SK-N-SH treated with all-trans-retinoic acid at 6 μM for 48 hours (cell line): Measurements from ENCODE around the gene REEP1.
"Not testable (repeated sequence)": the region's sequence is repeated elsewhere in the genome, so short reads cannot be mapped to it uniquely, and the experiment has no call there.

Experiments used
- ATAC-seq: fragments of 200-7000 bp; cut with Tn5 transposase; 3 replicates; pipeline ENCODE4 v1.9.1; 2020; ENCODE audit warnings: mild to moderate bottlenecking, moderate library complexity
- ARNTL ChIP-seq: fragments of 450-650 bp; formaldehyde crosslinking; IDR thresholded peaks from 2 replicates; pipeline ENCODE4 v1.5.0; 2020; ENCODE audit warnings: low read depth, mild to moderate bottlenecking, moderate library complexity, borderline replicate concordance
- CREB5 ChIP-seq: fragments of 250-450 bp; sonication (Bioruptor Pico); IDR thresholded peaks from 2 replicates; pipeline ENCODE4 v1.5.1; 2020; ENCODE audit warnings: low read depth, mild to moderate bottlenecking, moderate library complexity
- CSDC2 ChIP-seq: fragments of 250-450 bp; sonication (Bioruptor Pico); IDR thresholded peaks from 2 replicates; pipeline ENCODE4 v1.5.0; 2020; ENCODE audit warnings: mild to moderate bottlenecking, moderate library complexity
- CSRNP3 ChIP-seq: fragments of 250-450 bp; sonication (Bioruptor Pico); IDR thresholded peaks from 2 replicates; pipeline ENCODE4 v1.5.1; 2021; ENCODE audit warnings: mild to moderate bottlenecking, moderate library complexity
- ESRRG ChIP-seq: fragments of 250-450 bp; sonication (Bioruptor Pico); IDR thresholded peaks from 2 replicates; pipeline ENCODE4 v1.6.1; 2021; ENCODE audit warnings: mild to moderate bottlenecking
- ISL1 ChIP-seq: fragments of 250-450 bp; sonication (Bioruptor Pico); IDR thresholded peaks from 2 replicates; pipeline ENCODE4 v2.1.2; 2022; ENCODE audit warnings: mild to moderate bottlenecking, moderate library complexity
- OSR1 ChIP-seq: fragments of 250-450 bp; sonication (Bioruptor Pico); IDR thresholded peaks from 2 replicates; pipeline ENCODE4 v1.8.0; 2022; ENCODE audit warnings: moderate library complexity, mild to moderate bottlenecking, inconsistent platforms
- PATZ1 ChIP-seq: fragments of 250-450 bp; sonication (Bioruptor Pico); IDR thresholded peaks from 2 replicates; pipeline ENCODE4 v1.8.0; 2020; ENCODE audit warnings: mild to moderate bottlenecking, moderate library complexity, borderline replicate concordance
- POU6F1 ChIP-seq: fragments of 250-450 bp; sonication (Bioruptor Pico); IDR thresholded peaks from 2 replicates; pipeline ENCODE4 v1.8.0; 2021; ENCODE audit warnings: low read depth, mild to moderate bottlenecking, moderate library complexity, borderline replicate concordance
- PPARA ChIP-seq: fragments of 250-450 bp; sonication (Bioruptor Pico); IDR thresholded peaks from 2 replicates; pipeline ENCODE4 v1.5.0; 2020; ENCODE audit warnings: mild to moderate bottlenecking, borderline replicate concordance
- RARB ChIP-seq: fragments of 250-450 bp; sonication (Bioruptor Pico); IDR thresholded peaks from 2 replicates; pipeline ENCODE4 v1.8.0; 2021; ENCODE audit warnings: mild to moderate bottlenecking, moderate library complexity
- TCF4 ChIP-seq: fragments of 250-450 bp; sonication (Bioruptor Pico); IDR thresholded peaks from 2 replicates; pipeline ENCODE4 v1.8.0; 2021; ENCODE audit warnings: mild to moderate bottlenecking, moderate library complexity, borderline replicate concordance
- TOX ChIP-seq: fragments of 250-450 bp; sonication (Bioruptor Pico); IDR thresholded peaks from 2 replicates; pipeline ENCODE4 v1.8.0; 2021; ENCODE audit warnings: mild to moderate bottlenecking, moderate library complexity, borderline replicate concordance
- TSHZ2 ChIP-seq: fragments of 250-450 bp; sonication (Bioruptor Pico); IDR thresholded peaks from 2 replicates; pipeline ENCODE4 v1.5.0; 2020; ENCODE audit warnings: mild to moderate bottlenecking, moderate library complexity
- ZC3H10 ChIP-seq: fragments of 250-450 bp; sonication (Bioruptor Pico); IDR thresholded peaks from 2 replicates; pipeline ENCODE4 v1.5.1; 2021; ENCODE audit warnings: mild to moderate bottlenecking, moderate library complexity
- ZFP3 ChIP-seq: fragments of 250-450 bp; sonication (Bioruptor Pico); IDR thresholded peaks from 2 replicates; pipeline ENCODE4 v1.5.0; 2020; ENCODE audit warnings: mild to moderate bottlenecking, moderate library complexity
- ZFP30 ChIP-seq: fragments of 450-650 bp; formaldehyde crosslinking; IDR thresholded peaks from 2 replicates; pipeline ENCODE4 v1.5.0; 2022; ENCODE audit warnings: mild to moderate bottlenecking, moderate library complexity
- ZNF565 ChIP-seq: fragments of 450-650 bp; formaldehyde crosslinking; conservative IDR thresholded peaks from 2 replicates; pipeline ENCODE4 v1.5.0; 2020; ENCODE audit warnings: low read depth, mild to moderate bottlenecking, moderate library complexity
- ZNF70 ChIP-seq: fragments of 450-650 bp; formaldehyde crosslinking; IDR thresholded peaks from 2 replicates; pipeline ENCODE4 v1.5.0; 2020; ENCODE audit warnings: mild to moderate bottlenecking, moderate library complexity
- ZNF8 ChIP-seq: fragments of 450-650 bp; formaldehyde crosslinking; IDR thresholded peaks from 2 replicates; pipeline ENCODE4 v1.5.0; 2020; ENCODE audit warnings: mild to moderate bottlenecking, moderate library complexity

The REEP1 gene

GRCh38 chr2:86229221-86229620 is 108.2 kb downstream of the REEP1 start:
- ATAC-seq, result no peak
- TF ChIP-seq TOX (no peak), PATZ1 (CRISPR knock-in tag) (no peak), ZFP3 (CRISPR knock-in tag) (no peak), CSRNP3 (no peak), CREB5 (CRISPR knock-in tag) (no peak), TSHZ2 (CRISPR knock-in tag) (no peak), OSR1 (CRISPR knock-in tag) (no peak), RARB (CRISPR knock-in tag) (no peak), ZFP30 (CRISPR knock-in tag) (no peak), ISL1 (CRISPR knock-in tag) (no peak), ZC3H10 (CRISPR knock-in tag) (no peak), ZNF70 (no peak), ARNTL (no peak), CSDC2 (CRISPR knock-in tag) (no peak), ZNF8 (CRISPR knock-in tag) (no peak), TCF4 (CRISPR knock-in tag) (no peak), PPARA (CRISPR knock-in tag) (no peak), POU6F1 (no peak)

- ATAC-seq, result not testable (repeated sequence)
Measured at GRCh38 chr2:86228574-86228973, 108.9 kb downstream of the REEP1 start.

GRCh38 chr2:86227685-86228084 is 109.7 kb downstream of the REEP1 start:
- ATAC-seq, result no peak
- TF ChIP-seq CREB5 (CRISPR knock-in tag) (no peak), ESRRG (CRISPR knock-in tag) (no peak), ZNF8 (CRISPR knock-in tag) (no peak), ZNF565 (CRISPR knock-in tag) (no peak), TOX (no peak), CSRNP3 (no peak), ZC3H10 (CRISPR knock-in tag) (no peak), POU6F1 (no peak)
